ENCODE results near the gene STAM2.
A peak's percentile ranks its signal among the peaks of the same experiment; 100 is the strongest.
"Not testable (repeated sequence)": the region's sequence is repeated elsewhere in the genome, so short reads cannot be mapped to it uniquely, and the experiment has no call there.

STAM2 gene

GRCh38 chr2:152175368-152176112 is at the start of gene STAM2:
TSS of gene STAM2 (minus strand) at chr2:152175763. CDS start at chr2:152175642, 121 bp downstream.
- peak; percentile 93 for DNase-seq

DNA sequence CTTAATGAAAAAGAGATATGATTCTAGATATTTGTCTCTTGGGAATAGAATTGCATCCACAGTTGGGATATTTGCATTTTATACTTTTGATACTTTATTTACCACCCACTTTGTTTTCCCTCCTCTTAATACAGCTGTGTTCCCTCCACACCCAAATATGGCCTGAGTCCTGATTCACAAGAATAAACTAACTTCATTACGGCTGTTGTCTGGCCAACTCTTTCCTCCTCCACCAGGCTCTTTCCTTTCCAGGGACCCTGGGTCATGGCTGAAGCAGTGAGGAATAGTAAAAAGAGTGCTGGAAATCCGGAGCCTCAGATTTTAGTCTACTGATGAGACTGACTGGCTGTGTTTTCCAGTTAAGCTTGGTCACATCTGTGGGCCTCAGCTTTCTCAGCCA is 48.4 kb upstream of the STAM2 start:
- no peak for DNase-seq

- DNase-seq, result no peak
Observed at GRCh38 chr2:152222975-152223637, 47.5 kb upstream of the STAM2 start.

- no peak for DNase-seq
Observed at GRCh38 chr2:152221839-152222238, 46.3 kb upstream of the STAM2 start.

DNA sequence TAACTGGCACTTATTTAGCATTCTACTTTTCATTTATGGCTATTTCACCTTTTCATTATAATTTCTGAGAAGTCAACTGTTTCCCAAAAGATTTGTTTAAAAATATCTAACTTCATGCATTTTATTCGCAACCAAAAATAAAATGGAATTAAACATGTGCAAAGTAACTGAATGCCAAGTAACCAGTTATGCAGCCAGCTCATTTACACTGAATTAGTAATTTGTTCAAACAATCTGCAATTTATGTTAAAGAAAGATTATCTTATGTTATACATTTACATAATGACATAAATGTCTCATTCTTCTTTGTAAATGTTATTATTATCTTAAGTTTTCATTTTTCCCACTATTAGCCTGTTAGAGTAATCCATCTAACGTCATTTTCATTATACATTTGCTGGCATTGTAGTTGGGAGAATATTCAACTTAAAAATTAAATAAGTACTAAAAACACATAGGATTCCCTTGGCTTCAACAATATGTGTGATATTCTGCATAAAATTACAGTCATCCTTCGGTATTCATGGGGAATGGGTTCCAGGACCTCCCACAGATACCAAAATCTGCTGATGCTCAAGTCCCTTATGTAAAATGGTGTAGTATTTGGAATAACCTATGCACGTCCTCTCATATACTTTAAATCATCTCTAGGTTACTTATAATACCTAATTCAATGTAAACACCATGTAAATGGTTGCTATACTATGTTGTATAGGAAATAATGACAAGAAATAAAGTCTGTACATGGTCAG is 43.7 kb upstream of the STAM2 start:
- no peak for DNase-seq

DNA sequence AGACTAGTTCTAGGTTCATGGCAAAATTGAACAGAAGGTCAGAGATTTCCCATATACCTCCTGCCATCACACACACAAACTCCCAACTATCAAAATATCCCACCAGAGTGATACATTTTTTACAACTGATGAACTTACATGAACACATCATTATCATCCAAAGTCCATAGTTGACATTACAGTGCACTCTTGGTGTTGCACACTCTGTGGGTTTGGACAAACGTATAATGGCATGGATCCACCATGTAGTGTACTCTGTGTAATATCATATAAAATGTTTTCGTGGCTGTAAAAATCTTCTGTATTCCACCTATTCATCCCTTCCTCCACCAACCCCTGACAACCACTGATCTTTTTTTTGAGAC is 25.9 kb upstream of the STAM2 start:
- no peak for DNase-seq

- DNase-seq, result no peak
Observed at GRCh38 chr2:152200565-152201465, 25.3 kb upstream of the STAM2 start.

DNA sequence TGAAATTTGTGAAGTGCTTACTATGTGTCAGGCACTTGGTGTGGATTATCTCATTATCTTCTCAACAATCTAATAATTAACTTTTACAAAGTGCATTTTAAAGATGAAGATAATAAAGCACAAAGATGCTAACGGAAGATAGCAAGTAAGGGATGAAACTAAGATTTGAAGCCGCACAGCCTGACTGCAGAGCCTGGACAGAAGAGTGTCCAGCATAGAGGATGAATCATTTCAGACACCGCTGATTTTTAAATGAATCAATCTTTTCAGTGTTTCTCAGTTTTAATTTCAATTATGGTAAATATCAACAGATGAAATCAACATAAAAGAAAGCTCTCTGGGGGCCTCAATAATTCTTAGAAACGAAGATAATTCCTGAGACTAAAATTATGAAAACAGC is 24.5 kb upstream of the STAM2 start:
- no peak for DNase-seq

GRCh38 chr2:152198499-152198898 is 22.9 kb upstream of the STAM2 start:
- no peak for DNase-seq

- not testable (repeated sequence) for DNase-seq
Observed at GRCh38 chr2:152197508-152198284, 22.1 kb upstream of the STAM2 start.

GRCh38 chr2:152189622-152190495 is 14.3 kb upstream of the STAM2 start:
- no peak for DNase-seq

GRCh38 chr2:152186808-152187207 is 11.2 kb upstream of the STAM2 start:
- not testable (repeated sequence) for DNase-seq

DNA sequence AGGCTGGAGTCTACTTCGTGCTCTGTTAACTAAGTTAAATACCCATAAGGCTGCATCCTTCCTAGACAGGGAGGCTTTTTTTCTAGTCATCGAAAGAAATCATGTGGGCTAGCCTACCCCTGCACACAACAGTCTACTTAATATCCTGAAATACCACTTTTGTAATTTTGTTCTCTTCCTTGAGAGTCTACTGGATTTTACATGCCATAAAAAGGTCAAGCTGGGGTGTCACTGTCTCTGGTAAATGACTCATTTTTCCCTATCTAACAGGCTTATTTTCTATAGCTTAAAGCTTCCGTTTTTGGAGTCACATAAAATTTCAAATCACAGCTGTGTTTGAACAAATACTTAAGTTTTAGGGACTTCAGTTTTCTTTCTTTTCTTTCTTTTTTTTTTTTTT is 10.7 kb upstream of the STAM2 start:
- no peak for DNase-seq

DNA sequence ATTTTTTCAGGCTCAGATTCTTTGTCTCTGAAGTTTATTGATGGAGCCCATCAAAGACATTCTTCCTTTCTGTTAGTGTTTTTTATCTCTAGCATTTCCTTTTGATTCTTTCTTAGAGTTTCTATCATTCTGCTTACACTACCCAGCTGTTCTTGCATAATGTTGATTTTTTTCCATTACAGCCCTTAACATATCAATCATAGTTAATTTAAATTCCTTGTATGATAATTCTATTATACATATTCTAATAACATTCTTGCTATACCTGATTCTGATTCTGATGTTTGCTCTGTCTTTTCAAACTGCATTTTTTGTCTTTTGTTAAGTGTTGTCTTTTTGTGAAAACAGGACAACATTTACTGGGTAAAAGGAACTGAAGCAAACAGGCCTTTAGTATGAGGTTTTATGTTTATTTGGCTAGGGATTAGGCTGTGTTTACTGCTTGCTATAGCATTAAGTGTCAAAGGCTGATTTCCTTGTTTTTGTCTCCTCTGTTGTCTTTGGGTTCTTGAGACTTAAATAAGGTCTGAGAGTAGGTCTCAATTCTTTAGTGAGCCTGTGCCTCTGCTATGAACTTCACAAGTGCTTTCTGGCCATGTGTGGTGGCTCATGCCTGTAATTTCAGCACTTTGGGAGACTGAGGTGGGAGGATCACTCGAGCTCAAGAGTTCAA is 8.0 kb upstream of the STAM2 start:
- DNase-seq, result no peak

DNA sequence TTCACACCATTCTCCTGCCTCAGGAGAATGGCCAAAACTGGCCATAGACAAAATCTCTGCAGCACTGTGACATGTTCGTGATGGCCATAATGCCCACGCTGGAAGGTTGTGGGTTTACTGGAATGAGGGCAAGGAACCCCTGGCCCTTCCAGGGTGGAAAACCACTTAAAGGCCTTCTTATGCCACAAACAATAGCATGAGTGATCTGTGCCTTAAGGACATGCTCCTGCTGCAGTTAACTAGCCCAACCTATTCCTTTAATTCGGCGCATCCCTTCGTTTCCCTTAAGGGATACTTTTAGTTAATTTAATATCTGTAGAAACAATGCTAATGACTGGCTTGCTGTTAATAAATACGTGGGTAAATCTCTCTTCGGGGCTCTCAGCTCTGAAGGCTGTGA is 2.1 kb upstream of the STAM2 start:
- DNase-seq, result not testable (repeated sequence)

- no peak for DNase-seq
Observed at GRCh38 chr2:152176113-152176714, 651 bp upstream of the STAM2 start.

DNA sequence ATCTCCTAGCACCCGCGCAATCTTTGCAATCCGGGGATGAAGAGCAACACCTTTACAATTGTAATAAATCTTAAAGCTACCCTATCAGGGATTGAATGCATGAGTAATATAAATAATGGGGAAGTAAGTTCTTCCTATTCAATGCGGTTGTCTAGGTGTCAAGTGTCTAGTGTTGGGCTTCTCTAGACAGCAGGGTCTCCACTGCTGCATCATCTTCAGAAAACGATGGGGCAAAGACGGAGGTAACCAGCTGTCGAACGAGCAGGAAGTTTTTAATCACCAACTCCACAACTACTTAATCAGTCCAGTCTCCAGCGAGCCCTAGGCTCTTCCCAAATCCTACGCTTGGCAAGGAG is 573 bp downstream of the STAM2 start:
- no peak for DNase-seq

DNA sequence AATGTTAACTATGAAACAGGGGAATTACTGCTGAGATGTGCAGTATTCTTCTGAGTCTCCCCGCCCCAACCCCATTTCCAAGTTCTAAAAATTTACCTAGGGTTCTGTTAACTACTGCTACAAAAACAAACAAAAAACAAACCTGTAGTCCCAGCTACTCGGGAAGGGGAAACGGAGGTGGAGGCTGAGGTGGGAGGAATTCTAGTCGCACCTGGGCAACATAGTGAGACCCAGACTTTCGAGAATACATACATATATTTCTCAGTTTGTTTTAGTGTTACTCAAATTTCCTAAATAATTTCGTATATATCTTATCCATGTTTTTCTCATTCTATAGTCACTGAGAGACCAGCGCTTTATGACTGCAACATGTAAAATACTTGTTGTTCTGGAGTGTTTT is 989 bp downstream of the STAM2 start:
- DNase-seq, result no peak

GRCh38 chr2:152173831-152174230 is 1.7 kb downstream of the STAM2 start:
- DNase-seq, result no peak

- DNase-seq, result not testable (repeated sequence)
Observed at GRCh38 chr2:152172201-152172785, 3.3 kb downstream of the STAM2 start.
